ENCODE data around the gene C3orf22. TPM values are rescaled to one million over a fixed set of nuclear protein-coding genes. Genes with fewer than 3 reads are reported as not detected.

C3orf22 gene
- total RNA-seq, 1 donor, result not detected

- TF ChIP-seq CTCF (IDR thresholded peaks at IDR 0.05; ENCODE audit: insufficient read depth, low read length), result no peak
- H3K4me3 ChIP-seq (ENCODE audit: low read depth, low read length), result no peak overlapping the region
- DNase-seq (ENCODE audit: low read depth), result no peak
Observed at GRCh38 chr3:126527455-126528211, 31.1 kb downstream of the C3orf22 start.

- DNase-seq (ENCODE audit: low read depth), result no peak
Observed at GRCh38 chr3:126527006-126527405, 31.7 kb downstream of the C3orf22 start.

GRCh38 chr3:126526668-126527005 is 32.1 kb downstream of the C3orf22 start:
- no peak for TF ChIP-seq CTCF (IDR thresholded peaks at IDR 0.05; ENCODE audit: insufficient read depth, low read length)
- no peak for DNase-seq (ENCODE audit: low read depth)
- no peak overlapping the region for H3K4me3 ChIP-seq (ENCODE audit: low read depth, low read length)

More at GRCh38 chr3:126527006-126527405, 31.7 kb downstream of the C3orf22 start:
- no peak for TF ChIP-seq CTCF (IDR thresholded peaks at IDR 0.05; ENCODE audit: insufficient read depth, low read length)
- no peak overlapping the region for H3K4me3 ChIP-seq (ENCODE audit: low read depth, low read length)

GRCh38 chr3:126525853-126526667 is 32.7 kb downstream of the C3orf22 start:
- no peak overlapping the region for H3K4me3 ChIP-seq (ENCODE audit: low read depth, low read length)
- TF ChIP-seq CTCF (IDR thresholded peaks at IDR 0.05; ENCODE audit: insufficient read depth, low read length), result no peak
- DNase-seq (ENCODE audit: low read depth), result no peak

- no peak for TF ChIP-seq CTCF (IDR thresholded peaks at IDR 0.05; ENCODE audit: insufficient read depth, low read length)
- no peak overlapping the region for H3K4me3 ChIP-seq (ENCODE audit: low read depth, low read length)
- no peak for DNase-seq (ENCODE audit: low read depth)
Observed at GRCh38 chr3:126525091-126525852, 33.5 kb downstream of the C3orf22 start.

- H3K4me3 ChIP-seq (ENCODE audit: low read depth, low read length), result peak overlapping the region; percentile 22
- DNase-seq (ENCODE audit: low read depth), result no peak
- TF ChIP-seq CTCF (IDR thresholded peaks at IDR 0.05; ENCODE audit: insufficient read depth, low read length), result no peak
Observed at GRCh38 chr3:126524429-126524988, 34.2 kb downstream of the C3orf22 start.
